Sigmoid colon (tissue), 4 donors: ENCODE data around the gene EID2B.

Experiments used
- CTCF ChIP-seq, 4 experiments: fragments of 450-650 bp in 3 of 4; fragments of 200-600 bp in 1 of 4; IDR thresholded peaks; one replicate each; pipeline ENCODE4 v1.5.1; 2016 to 2019; ENCODE audit warnings: antibody characterized with exemption in 4 of 4, mild to moderate bottlenecking in 3 of 4, moderate library complexity in 2 of 4
- EP300 ChIP-seq, 4 donors: sonication (generic); formaldehyde crosslinking; IDR thresholded peaks; one replicate each; pipeline ENCODE4 v1.6.1; 2017; ENCODE audit warnings: antibody characterized with exemption in 4 of 4
- POLR2A ChIP-seq, 2 donors: fragments of 450-650 bp; IDR thresholded peaks; one replicate each; pipeline ENCODE4 v1.6.1; 2016; ENCODE audit warnings: antibody characterized with exemption in 2 of 2, mild to moderate bottlenecking in 2 of 2, moderate library complexity in 2 of 2
- POLR2AphosphoS5 ChIP-seq, 4 donors: sonication (generic); formaldehyde crosslinking; IDR thresholded peaks; one replicate each; pipeline ENCODE4 v1.6.1; 2017; ENCODE audit warnings: antibody characterized with exemption in 4 of 4

GRCh38 chr19:39494661-39495060, 38.0 kb downstream of the EID2B start:
- TF ChIP-seq CTCF (IDR thresholded peaks at IDR 0.05) = no peak
- TF ChIP-seq POLR2A (IDR thresholded peaks at IDR 0.05) = no peak
- no peak for TF ChIP-seq POLR2AphosphoS5 (IDR thresholded peaks at IDR 0.05)
- TF ChIP-seq EP300 (IDR thresholded peaks at IDR 0.05) = no peak
